ENCODE results near the gene GATA5.

DNA sequence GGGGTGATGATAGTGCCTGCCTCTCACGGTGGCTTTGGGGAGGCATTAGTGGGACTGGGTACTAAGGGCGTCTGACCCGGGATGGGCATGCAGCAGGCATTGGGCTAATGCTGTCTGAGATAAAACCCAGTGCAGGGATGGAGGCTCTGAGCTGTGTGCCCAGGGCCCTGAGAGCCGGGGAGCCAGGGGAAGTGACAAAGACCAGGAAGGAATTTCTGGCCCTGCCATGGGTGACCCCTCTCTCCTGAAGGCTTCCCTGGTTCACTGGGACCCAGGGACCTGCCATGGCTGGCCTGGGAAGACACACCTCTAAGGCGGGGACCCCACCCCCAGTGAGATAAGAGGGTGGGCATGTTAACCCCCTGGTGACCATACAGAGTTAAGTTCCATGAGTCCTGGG is 3.9 kb upstream of the GATA5 start:
- TF ChIP-seq, protein P1, sequence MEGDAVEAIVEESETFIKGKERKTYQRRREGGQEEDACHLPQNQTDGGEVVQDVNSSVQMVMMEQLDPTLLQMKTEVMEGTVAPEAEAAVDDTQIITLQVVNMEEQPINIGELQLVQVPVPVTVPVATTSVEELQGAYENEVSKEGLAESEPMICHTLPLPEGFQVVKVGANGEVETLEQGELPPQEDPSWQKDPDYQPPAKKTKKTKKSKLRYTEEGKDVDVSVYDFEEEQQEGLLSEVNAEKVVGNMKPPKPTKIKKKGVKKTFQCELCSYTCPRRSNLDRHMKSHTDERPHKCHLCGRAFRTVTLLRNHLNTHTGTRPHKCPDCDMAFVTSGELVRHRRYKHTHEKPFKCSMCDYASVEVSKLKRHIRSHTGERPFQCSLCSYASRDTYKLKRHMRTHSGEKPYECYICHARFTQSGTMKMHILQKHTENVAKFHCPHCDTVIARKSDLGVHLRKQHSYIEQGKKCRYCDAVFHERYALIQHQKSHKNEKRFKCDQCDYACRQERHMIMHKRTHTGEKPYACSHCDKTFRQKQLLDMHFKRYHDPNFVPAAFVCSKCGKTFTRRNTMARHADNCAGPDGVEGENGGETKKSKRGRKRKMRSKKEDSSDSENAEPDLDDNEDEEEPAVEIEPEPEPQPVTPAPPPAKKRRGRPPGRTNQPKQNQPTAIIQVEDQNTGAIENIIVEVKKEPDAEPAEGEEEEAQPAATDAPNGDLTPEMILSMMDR (IDR thresholded peaks at IDR 0.05; ENCODE audit: low read length) = no peak
- no peak for TF ChIP-seq EZH2 (IDR thresholded peaks at IDR 0.05; ENCODE audit: borderline replicate concordance, low read length)
